HEK293 (cell line): ENCODE results near the gene SH3RF1.

Source experiments
- ZNF521 ChIP-seq: fragments of 450-650 bp; formaldehyde crosslinking; IDR thresholded peaks from 2 replicates; pipeline ENCODE4 v1.5.1; 2017; ENCODE audit warnings: missing biosample characterization, mild to moderate bottlenecking, missing genetic modification characterization
- ZNF791 ChIP-seq: fragments of 450-650 bp; formaldehyde crosslinking; IDR thresholded peaks from 2 replicates; pipeline ENCODE4 v1.5.1; 2016; ENCODE audit warnings: missing biosample characterization, missing genetic modification characterization
- ZNF837 ChIP-seq: fragments of 450-650 bp; formaldehyde crosslinking; IDR thresholded peaks from 2 replicates; pipeline ENCODE4 v1.5.1; 2016; ENCODE audit warnings: missing biosample characterization, missing genetic modification characterization
- TF ChIP-seq, protein P1 (sequence below): fragments of 450-650 bp; formaldehyde crosslinking; IDR thresholded peaks from 2 replicates; pipeline ENCODE4 v1.5.1; 2016; ENCODE audit warnings: missing biosample characterization, missing genetic modification characterization
- TF ChIP-seq, protein P2 (sequence below): fragments of 450-650 bp; formaldehyde crosslinking; IDR thresholded peaks from 2 replicates; pipeline ENCODE4 v1.5.1; 2016; ENCODE audit warnings: missing biosample characterization, missing genetic modification characterization

DNA sequence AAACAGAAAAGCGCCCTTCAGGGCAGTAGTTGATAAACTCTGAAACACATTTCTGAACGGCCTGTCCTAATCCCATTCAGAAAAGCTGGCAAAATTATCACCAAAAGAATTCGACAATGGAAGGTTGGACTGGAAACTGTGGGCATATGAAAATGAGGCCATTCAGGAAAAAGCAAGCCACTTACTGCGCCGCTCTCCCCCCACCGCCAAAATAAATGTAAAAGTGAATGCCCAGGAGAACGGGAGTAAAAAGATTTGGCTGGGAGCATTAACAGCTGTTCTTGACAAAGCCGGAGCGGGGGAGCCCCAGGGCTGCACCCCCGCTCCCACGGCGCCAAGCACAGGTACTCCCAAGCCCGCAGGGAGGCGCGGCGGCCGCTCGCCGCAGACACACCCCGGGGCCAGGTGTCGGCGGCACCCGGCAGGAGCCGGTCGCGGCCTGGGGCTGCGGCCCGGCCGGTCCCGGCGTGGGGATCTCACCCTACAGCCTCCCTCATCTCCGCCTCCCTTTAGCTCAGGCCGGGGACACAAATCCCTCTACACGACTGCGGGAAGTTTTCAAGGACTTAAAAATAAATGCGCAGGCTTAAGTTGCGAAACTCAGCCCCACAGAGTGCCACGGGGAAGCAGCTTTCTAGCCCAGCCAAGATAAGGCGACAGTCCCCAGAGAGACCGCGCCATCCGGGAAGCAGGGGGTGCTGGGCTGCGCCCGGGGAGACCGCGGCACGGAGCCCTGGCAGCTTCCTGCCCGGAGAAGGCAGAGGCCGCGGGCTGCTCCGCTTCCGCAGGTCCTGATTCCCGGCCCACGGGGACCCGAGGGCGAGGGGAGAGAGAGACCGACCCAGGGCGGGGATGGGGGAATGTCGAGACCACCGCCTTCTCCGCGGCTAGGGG is 593 bp downstream of the SH3RF1 start:
- TF ChIP-seq, protein P1, sequence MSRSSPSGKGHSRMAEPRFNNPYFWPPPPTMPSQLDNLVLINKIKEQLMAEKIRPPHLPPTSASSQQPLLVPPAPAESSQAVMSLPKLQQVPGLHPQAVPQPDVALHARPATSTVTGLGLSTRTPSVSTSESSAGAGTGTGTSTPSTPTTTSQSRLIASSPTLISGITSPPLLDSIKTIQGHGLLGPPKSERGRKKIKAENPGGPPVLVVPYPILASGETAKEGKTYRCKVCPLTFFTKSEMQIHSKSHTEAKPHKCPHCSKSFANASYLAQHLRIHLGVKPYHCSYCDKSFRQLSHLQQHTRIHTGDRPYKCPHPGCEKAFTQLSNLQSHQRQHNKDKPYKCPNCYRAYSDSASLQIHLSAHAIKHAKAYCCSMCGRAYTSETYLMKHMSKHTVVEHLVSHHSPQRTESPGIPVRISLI (tag by site-specific recombination), result no peak
- TF ChIP-seq ZNF791 (tag by site-specific recombination), result no peak
- TF ChIP-seq ZNF521 (tag by site-specific recombination), result no peak
- TF ChIP-seq, protein P2, sequence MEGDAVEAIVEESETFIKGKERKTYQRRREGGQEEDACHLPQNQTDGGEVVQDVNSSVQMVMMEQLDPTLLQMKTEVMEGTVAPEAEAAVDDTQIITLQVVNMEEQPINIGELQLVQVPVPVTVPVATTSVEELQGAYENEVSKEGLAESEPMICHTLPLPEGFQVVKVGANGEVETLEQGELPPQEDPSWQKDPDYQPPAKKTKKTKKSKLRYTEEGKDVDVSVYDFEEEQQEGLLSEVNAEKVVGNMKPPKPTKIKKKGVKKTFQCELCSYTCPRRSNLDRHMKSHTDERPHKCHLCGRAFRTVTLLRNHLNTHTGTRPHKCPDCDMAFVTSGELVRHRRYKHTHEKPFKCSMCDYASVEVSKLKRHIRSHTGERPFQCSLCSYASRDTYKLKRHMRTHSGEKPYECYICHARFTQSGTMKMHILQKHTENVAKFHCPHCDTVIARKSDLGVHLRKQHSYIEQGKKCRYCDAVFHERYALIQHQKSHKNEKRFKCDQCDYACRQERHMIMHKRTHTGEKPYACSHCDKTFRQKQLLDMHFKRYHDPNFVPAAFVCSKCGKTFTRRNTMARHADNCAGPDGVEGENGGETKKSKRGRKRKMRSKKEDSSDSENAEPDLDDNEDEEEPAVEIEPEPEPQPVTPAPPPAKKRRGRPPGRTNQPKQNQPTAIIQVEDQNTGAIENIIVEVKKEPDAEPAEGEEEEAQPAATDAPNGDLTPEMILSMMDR (tag by site-specific recombination), result no peak; the same call in 1 of the 2 replicates
- no peak for TF ChIP-seq ZNF837
